Ovary (tissue), 9 donors: ENCODE measurements around the gene PMEL. TPM values are rescaled to one million over a fixed set of nuclear protein-coding genes. Genes with fewer than 3 reads are reported as not detected.

Source experiments
- DNase-seq, 5 donors: peaks; one replicate each; pipeline ENCODE4 v3.0.0-alpha.2; 2019 to 2020
- H3K27ac ChIP-seq, 2 donors: fragments of 200-600 bp; one replicate each; pipeline versions ENCODE4 v1.5.1 to v1.8.0; 2019 to 2022
- H3K27me3 ChIP-seq: fragments of 200-600 bp; one replicate; pipeline ENCODE4 v1.8.0; 2022
- H3K36me3 ChIP-seq: fragments of 200-600 bp; sonication (generic); one replicate; pipeline ENCODE4 v1.5.1; 2019
- H3K4me1 ChIP-seq: one replicate; pipeline ENCODE4 v1.8.1; 2013; ENCODE audit warnings: mild to moderate bottlenecking, moderate library complexity; ENCODE audit not compliant: insufficient read depth
- H3K4me3 ChIP-seq: fragments of 200-600 bp; sonication (generic); one replicate; pipeline ENCODE4 v1.5.1; 2017
- H3K9me3 ChIP-seq, 2 donors: fragments of 200-600 bp in 1 of 2; sonication (generic) in 1 of 2; one replicate each; pipeline versions ENCODE4 v1.5.1 to v1.8.1; 2013 to 2019; ENCODE audit warnings: mild to moderate bottlenecking in 1 of 2, moderate library complexity in 1 of 2
- CTCF ChIP-seq, 3 donors: fragments of 450-650 bp in 2 of 3; fragments of 200-600 bp in 1 of 3; IDR thresholded peaks; one replicate each; pipeline versions ENCODE4 v1.5.1 to v1.8.0; 2016 to 2022; ENCODE audit warnings: antibody characterized with exemption in 3 of 3, mild to moderate bottlenecking in 1 of 3
- EP300 ChIP-seq: sonication (generic); formaldehyde crosslinking; IDR thresholded peaks from one replicate; pipeline ENCODE4 v1.6.1; 2017; ENCODE audit warnings: antibody characterized with exemption
- POLR2A ChIP-seq: fragments of 450-650 bp; IDR thresholded peaks from one replicate; pipeline ENCODE4 v1.6.1; 2017; ENCODE audit warnings: antibody characterized with exemption, mild to moderate bottlenecking, moderate library complexity
- WGBS, 3 donors: extraction: QIAGEN DNeasy Blood & Tissue Kit in 1 of 3; methylation state at CpG; one replicate each; pipeline versions ENCODE4 v1.1.5 to v1.1.7; 2013 to 2017; 5-methylcytosine and 5-hydroxymethylcytosine counted together
- intact Hi-C, 4 donors: fragments of 100-400 bp; cut with DNase I; formaldehyde crosslinking; loops; one replicate each; pipeline versions ENCODE4 v1.11.0 to v1.15.1; 2022 to 2023
- polyA plus RNA-seq, 2 donors: library from polyadenylated mRNA; stranded (reverse); fragments of 200-250 nt in 1 of 2; fragments of 350-450 nt in 1 of 2; fragmentation: Illumina TruSeq in 1 of 2; extraction: RNeasy Lipid Tissue Mini Kit (QIAGEN cat#74804) in 1 of 2; gene quantifications; one replicate each; pipeline ENCODE4 v1.2.3, GENCODE V29; 2013 to 2014
- total RNA-seq, 7 donors: library from RNA; depleted of rRNA in 2 of 7; stranded (reverse); fragments of >200 nt in 2 of 7; fragmentation: NEBNext Ultra II Directional in 3 of 7; extraction: Animal tissue kit (Norgen Biotek cat#: 25700) in 3 of 7; gene quantifications; one replicate each; pipeline versions ENCODE4 v1.1.0 to v1.2.4, GENCODE V29; 2016 to 2023
- donor health status: DM: no; HTN: no; CAD: no; lungs with moderate emphysema.
- donor health status: DM: no; HTN: no; CAD: no.
- donor health status: Bipolar disorder and iron deficiency.
- donor health status: DM: yes; HTN: yes; CAD: no.
- donor health status: DM: no; HTN: no; CAD: no.
- donor health status: DM: yes; HTN: yes; CAD: no.

PMEL gene
- total and polyA plus RNA-seq, 9 donors = 2.0 to 11.5 (median 3.6) TPM

GRCh38 chr12:55940065-55940732, 25.6 kb downstream of the PMEL start:
- no peaks in the 10 kb centered on the region for H3K36me3 ChIP-seq
- no peak overlapping the region for H3K4me3 ChIP-seq
- peak; percentile 79 to 88 (median 84) for DNase-seq
- no peaks in the 10 kb centered on the region for H3K9me3 ChIP-seq
- H3K4me1 ChIP-seq = peaks cover 3% of the 10 kb centered on the region
- no peak for TF ChIP-seq EP300
- peak; percentile 25 for TF ChIP-seq POLR2A
- TF ChIP-seq CTCF (IDR thresholded peaks at IDR 0.05) = peak; percentile 80 to 89 (median 87)
- 12 to 16% (median 15%) methylated on average over 18 of the region's 18 CpGs for WGBS, 3 donors
- intact Hi-C loops = loop anchor here in 3 of 4 donors (2.0 to 5.0 kb wide), 3 partner anchors 198 to 208 kb away; partner anchors contain the start of gene GDF11 (in 1 of the 3)
- H3K27ac ChIP-seq = no peak overlapping the region
- no peaks in the 10 kb centered on the region for H3K27me3 ChIP-seq

GRCh38 chr12:55938826-55939501, 26.9 kb downstream of the PMEL start:
- WGBS, 3 donors = 88 to 95% (median 92%) methylated on average over 8 of the region's 8 CpGs
- no peak for TF ChIP-seq CTCF (IDR thresholded peaks at IDR 0.05)
- no peak for TF ChIP-seq EP300
- TF ChIP-seq POLR2A = no peak
- no peak overlapping the region for H3K4me3 ChIP-seq
- DNase-seq = no peak
- intact Hi-C loops = loop anchor here in 1 of 4 donors (2.0 kb wide), 1 partner anchor 200 kb away; no protein-coding TSS in a partner anchor
- no peaks in the 10 kb centered on the region for H3K9me3 ChIP-seq
- peaks cover 3% of the 10 kb centered on the region for H3K4me1 ChIP-seq
- H3K36me3 ChIP-seq = no peaks in the 10 kb centered on the region
- H3K27me3 ChIP-seq = no peaks in the 10 kb centered on the region
- H3K27ac ChIP-seq = no peak overlapping the region

GRCh38 chr12:55937981-55938380, 27.9 kb downstream of the PMEL start:
- H3K27me3 ChIP-seq = no peaks in the 10 kb centered on the region
- no peak for DNase-seq
- no peaks in the 10 kb centered on the region for H3K9me3 ChIP-seq
- WGBS, 3 donors = 79 to 91% (median 87%) methylated on average over 2 of the region's 2 CpGs
- intact Hi-C loops = loop anchor here in 1 of 4 donors (2.0 kb wide), 1 partner anchor 199 kb away; no protein-coding TSS in a partner anchor
- peaks cover 3% of the 10 kb centered on the region for H3K4me1 ChIP-seq
- no peak overlapping the region for H3K4me3 ChIP-seq
- TF ChIP-seq CTCF (IDR thresholded peaks at IDR 0.05) (no peak), POLR2A (no peak), EP300 (no peak)
- no peaks in the 10 kb centered on the region for H3K36me3 ChIP-seq
- H3K27ac ChIP-seq = no peak overlapping the region

GRCh38 chr12:55935738-55936151, 30.1 kb downstream of the PMEL start:
- H3K27ac ChIP-seq = peak overlapping the region in 1 of 2 donors; percentile 2
- no peak overlapping the region for H3K4me3 ChIP-seq
- no peaks in the 10 kb centered on the region for H3K27me3 ChIP-seq
- WGBS, 3 donors = 25 to 34% (median 26%) methylated on average over 26 of the region's 26 CpGs
- peak; percentile 35 to 72 (median 61) for DNase-seq
- no peaks in the 10 kb centered on the region for H3K9me3 ChIP-seq
- peaks cover 13% of the 10 kb centered on the region for H3K4me1 ChIP-seq
- TF ChIP-seq EP300 = no peak
- TF ChIP-seq CTCF (IDR thresholded peaks at IDR 0.05) = no peak
- TF ChIP-seq POLR2A = no peak
- no peaks in the 10 kb centered on the region for H3K36me3 ChIP-seq
- intact Hi-C loops = no loop called here
